K562 (cell line): ENCODE results near the gene CHIC1. TPM values are rescaled to one million over a fixed set of nuclear protein-coding genes. Genes with fewer than 3 reads are reported as not detected.

Experiments
- ATAC-seq: fragments of 200-7000 bp; cut with Tn5 transposase; 3 replicates; pipeline ENCODE4 v1.9.1; 2020; ENCODE audit warnings: moderate library complexity
- BruUV-seq: library from RNA; stranded (reverse); fragments of 400-500 nt; replicated peaks from 2 replicates; lab custom pipeline; 2021; lab: Mats Ljungman, UMichigan
- CTCF ChIA-PET: fragments of 300-600 bp; formaldehyde crosslinking; extraction: SDS; loops from one replicate; lab custom pipeline; 2021; ENCODE audit warnings: low intra/inter-chr PET ratio; lab: Yijun Ruan, JAX
- POLR2A ChIA-PET: fragments of 300-600, 350-650 bp; sonication (Branson Sonifier 250); formaldehyde crosslinking; extraction: SDS; loops from one replicate; lab custom pipeline; 2021; ENCODE audit warnings: antibody characterized with exemption, inconsistent platforms; lab: Yijun Ruan, JAX
- DNase-seq, 4 experiments: peaks; one replicate each; pipeline versions ENCODE4 v3.0.0 to v3.0.0-alpha.2; 2011 to 2018; ENCODE audit warnings: low spot score in 3 of 4, mixed read lengths in 3 of 4; ENCODE audit errors: extremely low read depth in 1 of 4
- FAIRE-seq: peaks from 2 replicates; lab custom pipeline; 2011; peaks lifted over from hg19 to GRCh38; lab: Jason Lieb, UNC
- H2AFZ ChIP-seq: 2 replicates; pipeline ENCODE4 v1.6.0; 2011; ENCODE audit warnings: low read depth, low read length, control low read depth, inconsistent platforms
- H3K27ac ChIP-seq: fragments of 200-600 bp; 3 replicates; pipeline ENCODE4 v1.8.0; 2011; ENCODE audit warnings: low read depth, mild to moderate bottlenecking, control low read depth, inconsistent platforms, low read length, moderate library complexity, mixed read lengths; ENCODE audit errors: extremely low read depth
- H3K27me3 ChIP-seq, 2 experiments: fragments of 300-600 bp in 1 of 2; 2 replicates in 1 of 2; 3 replicates in 1 of 2; pipeline versions ENCODE4 v1.6.0 to v1.8.0; 2011; ENCODE audit warnings: inconsistent platforms in 2 of 2, low read length in 2 of 2, mild to moderate bottlenecking in 1 of 2, mixed read lengths in 1 of 2, moderate library complexity in 1 of 2; ENCODE audit not compliant: control insufficient read depth in 2 of 2, insufficient read depth in 2 of 2
- H3K36me3 ChIP-seq: fragments of 300-600 bp; 3 replicates; pipeline ENCODE4 v1.8.0; 2011; ENCODE audit warnings: mild to moderate bottlenecking, low read length, inconsistent platforms; ENCODE audit not compliant: control insufficient read depth, insufficient read depth
- H3K4me1 ChIP-seq, 2 experiments: fragments of 200-600 bp in 1 of 2; replicated peaks in 1 of 2; 2 replicates in 1 of 2; 3 replicates in 1 of 2; pipeline versions ENCODE4 v1.5.1 to v1.8.0; 2011; ENCODE audit warnings: inconsistent platforms in 2 of 2, low read length in 2 of 2, mild to moderate bottlenecking in 1 of 2, mixed read lengths in 1 of 2, moderate library complexity in 1 of 2; ENCODE audit not compliant: control insufficient read depth in 2 of 2, insufficient read depth in 2 of 2
- H3K4me2 ChIP-seq: 2 replicates; pipeline ENCODE4 v1.6.1; 2011; ENCODE audit warnings: low read length, control low read depth, inconsistent platforms, mixed read lengths; ENCODE audit not compliant: insufficient read depth
- H3K4me3 ChIP-seq: fragments of 200-600 bp; sonication (generic), shearing (Covaris generic); 2 replicates; pipeline ENCODE4 v1.5.1; 2016; ENCODE audit warnings: control low read depth, inconsistent platforms
- H3K79me2 ChIP-seq: fragments of 200-600 bp; 3 replicates; pipeline ENCODE4 v1.8.0; 2011; ENCODE audit warnings: low read length, inconsistent platforms; ENCODE audit not compliant: control insufficient read depth, insufficient read depth
- H3K9ac ChIP-seq, 2 experiments: 2 replicates each; pipeline versions ENCODE4 v1.6.0 to v1.6.1; 2011; ENCODE audit warnings: low read depth in 2 of 2, low read length in 2 of 2, control low read depth in 1 of 2, inconsistent platforms in 1 of 2, mild to moderate bottlenecking in 1 of 2, mixed read lengths in 1 of 2; ENCODE audit not compliant: insufficient read depth in 1 of 2
- H3K9me1 ChIP-seq: one replicate; pipeline ENCODE4 v1.6.0; 2011; ENCODE audit warnings: inconsistent platforms, mild to moderate bottlenecking, low read length, moderate library complexity; ENCODE audit not compliant: control insufficient read depth, insufficient read depth
- H3K9me3 ChIP-seq: replicated peaks from 2 replicates; pipeline ENCODE4 v1.5.1; 2011; ENCODE audit warnings: low read depth, low read length, inconsistent platforms; ENCODE audit not compliant: control insufficient read depth, insufficient read depth
- H4K20me1 ChIP-seq: replicated peaks from 2 replicates; pipeline ENCODE4 v1.6.1; 2011; ENCODE audit warnings: low read length, inconsistent platforms, mixed read lengths; ENCODE audit not compliant: control insufficient read depth, insufficient read depth
- ARHGAP35 ChIP-seq: fragments of 450-650 bp; IDR thresholded peaks from 2 replicates; pipeline ENCODE4 v1.6.1; 2018; ENCODE audit not compliant: partially characterized antibody
- MITF ChIP-seq: IDR thresholded peaks from 2 replicates; pipeline ENCODE4 v1.6.1; 2014; ENCODE audit warnings: antibody characterized with exemption
- NONO ChIP-seq, 2 experiments: fragments of 200-400 bp in 1 of 2; fragments of 450-650 bp in 1 of 2; formaldehyde crosslinking in 1 of 2; IDR thresholded peaks; 2 replicates each; pipeline ENCODE4 v1.6.1; 2017; ENCODE audit warnings: low read depth in 2 of 2, mild to moderate bottlenecking in 2 of 2, moderate library complexity in 2 of 2, low read length in 1 of 2
- RFX1 ChIP-seq: fragments of 450-650 bp; IDR thresholded peaks from 2 replicates; pipeline ENCODE4 v1.6.1; 2016; ENCODE audit warnings: mild to moderate bottlenecking, moderate library complexity
- SMAD3 ChIP-seq: fragments of 450-650 bp; formaldehyde crosslinking; conservative IDR thresholded peaks from 2 replicates; pipeline ENCODE4 v1.4.0; 2020; ENCODE audit warnings: mild to moderate bottlenecking
- ZNF75A ChIP-seq: fragments of 450-650 bp; formaldehyde crosslinking; IDR thresholded peaks from 2 replicates; pipeline ENCODE4 v1.4.0; 2020; ENCODE audit warnings: mild to moderate bottlenecking
- WGBS: fragments of 100-300 bp; shearing (Covaris generic); methylation state at CpG from one replicate; pipeline ENCODE4 v1.1.6; 2016; ENCODE audit warnings: low coverage, mixed read lengths; ENCODE audit not compliant: insufficient coverage; ENCODE audit errors: missing lambda C conversion rate; 5-methylcytosine and 5-hydroxymethylcytosine counted together
- in situ Hi-C: fragments of 300-500 bp; cut with MboI; formaldehyde crosslinking; loops from 4 replicates; pipeline ENCODE4 v1.15.0; 2018; ENCODE audit warnings: inconsistent platforms, mixed read lengths
- intact Hi-C: fragments of 100-400 bp; cut with micrococcal nuclease; formaldehyde crosslinking; loops from 2 replicates; pipeline ENCODE4 v1.14.2; 2022
- polyA plus RNA-seq, 8 experiments: library from polyadenylated mRNA; depleted of rRNA in 4 of 8; stranded (reverse) in 5 of 8; unstranded in 3 of 8; fragments of >200 nt; fragmentation: Nextera tagmentation in 2 of 8; fragmentation: Illumina TruSeq in 1 of 8; extraction: Ambion mirVana in 2 of 8; extraction: Trizol in 1 of 8; gene quantifications; 2 replicates each; pipeline versions ENCODE4 v1.2.1 to v1.2.3, GENCODE V29; 2011 to 2014; ENCODE audit warnings: inconsistent platforms in 1 of 8, missing spikeins in 1 of 8
- total RNA-seq, 7 experiments: library from RNA; depleted of rRNA in 6 of 7; stranded (reverse); fragments of >200 nt in 6 of 7; fragmentation: Illumina TruSeq in 2 of 7; extraction: Trizol in 2 of 7; gene quantifications; 2 replicates each; pipeline versions ENCODE4 v1.2.1 to v1.2.3, GENCODE V29; 2011 to 2021; ENCODE audit warnings: low replicate concordance in 1 of 7
- TF ChIP-seq, protein P1 (sequence below): fragments of 250-450 bp; sonication (Bioruptor Pico); IDR thresholded peaks from 2 replicates; pipeline ENCODE4 v1.5.0; 2021
- TF ChIP-seq, protein P2 (sequence below): fragments of 250-450 bp; sonication (Bioruptor Pico); IDR thresholded peaks from 2 replicates; pipeline ENCODE4 v1.4.0; 2020; ENCODE audit warnings: mild to moderate bottlenecking, moderate library complexity

The CHIC1 gene
- total and polyA plus RNA-seq, 9 of the 15 experiments (the other 6 are each of a cell fraction or from before 2014, with no cell fraction given) = 0.10 to 1.5 (median 1.1) TPM

- Histone ChIP-seq H3K9me1 (no peaks in the 10 kb centered on the region), H2AFZ (no peak overlapping the region), H3K36me3 (no peaks in the 10 kb centered on the region), H3K27ac (no peak overlapping the region), H3K27me3 (no peaks in the 10 kb centered on the region), H3K9ac (no peak overlapping the region), H3K4me2 (no peak overlapping the region)
- CTCF ChIA-PET = no interaction called here
- TF ChIP-seq, protein P1, sequence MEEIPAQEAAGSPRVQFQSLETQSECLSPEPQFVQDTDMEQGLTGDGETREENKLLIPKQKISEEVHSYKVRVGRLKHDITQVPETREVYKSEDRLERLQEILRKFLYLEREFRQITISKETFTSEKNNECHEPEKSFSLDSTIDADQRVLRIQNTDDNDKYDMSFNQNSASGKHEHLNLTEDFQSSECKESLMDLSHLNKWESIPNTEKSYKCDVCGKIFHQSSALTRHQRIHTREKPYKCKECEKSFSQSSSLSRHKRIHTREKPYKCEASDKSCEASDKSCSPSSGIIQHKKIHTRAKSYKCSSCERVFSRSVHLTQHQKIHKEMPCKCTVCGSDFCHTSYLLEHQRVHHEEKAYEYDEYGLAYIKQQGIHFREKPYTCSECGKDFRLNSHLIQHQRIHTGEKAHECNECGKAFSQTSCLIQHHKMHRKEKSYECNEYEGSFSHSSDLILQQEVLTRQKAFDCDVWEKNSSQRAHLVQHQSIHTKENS (CRISPR knock-in tag) = no peak
- peak; percentile 62 for TF ChIP-seq RFX1
- TF ChIP-seq, all 486 proteins: peak for 1
- H3K79me2 ChIP-seq = no peaks in the 10 kb centered on the region
- DNase-seq = no peak
- FAIRE-seq = no peak
- ATAC-seq = no peak
- H3K9me3 ChIP-seq = no peaks in the 10 kb centered on the region
- no TSS peak for BruUV-seq
- POLR2A ChIA-PET = no interaction called here
- H3K4me3 ChIP-seq = no peak overlapping the region
- in situ Hi-C loops = no loop called here
- intact Hi-C loops = no loop called here
- no peaks in the 10 kb centered on the region for H3K4me1 ChIP-seq
- H4K20me1 ChIP-seq = no peaks in the 10 kb centered on the region
- 28% methylated on average over 2 of the region's 2 CpGs for WGBS
Measured at GRCh38 chrX:73577361-73577760, 14.4 kb downstream of the CHIC1 start.

- intact Hi-C loops (no loop called here), in situ Hi-C loops (no loop called here)
- no peak overlapping the region for H2AFZ ChIP-seq
- no peaks in the 10 kb centered on the region for H4K20me1 ChIP-seq
- no peaks in the 10 kb centered on the region for H3K9me1 ChIP-seq
- H3K9me3 ChIP-seq = no peaks in the 10 kb centered on the region
- no peak for ATAC-seq
- no peaks in the 10 kb centered on the region for H3K27me3 ChIP-seq
- no peak overlapping the region for H3K4me2 ChIP-seq
- no peaks in the 10 kb centered on the region for H3K4me1 ChIP-seq
- H3K9ac ChIP-seq = no peak overlapping the region
- FAIRE-seq = no peak
- 12% methylated on average over 3 of the region's 3 CpGs for WGBS
- BruUV-seq = no TSS peak
- DNase-seq = no peak
- H3K79me2 ChIP-seq = no peaks in the 10 kb centered on the region
- no peaks in the 10 kb centered on the region for H3K36me3 ChIP-seq
- TF ChIP-seq MITF (no peak), ARHGAP35 (no peak), ZNF75A (CRISPR knock-in tag) (no peak), SMAD3 (CRISPR knock-in tag) (no peak), NONO (IDR thresholded peaks at IDR 0.05; ENCODE audit: low read depth in 2 of 2, low read length in 1 of 2) (no peak)
- TF ChIP-seq, protein P2, sequence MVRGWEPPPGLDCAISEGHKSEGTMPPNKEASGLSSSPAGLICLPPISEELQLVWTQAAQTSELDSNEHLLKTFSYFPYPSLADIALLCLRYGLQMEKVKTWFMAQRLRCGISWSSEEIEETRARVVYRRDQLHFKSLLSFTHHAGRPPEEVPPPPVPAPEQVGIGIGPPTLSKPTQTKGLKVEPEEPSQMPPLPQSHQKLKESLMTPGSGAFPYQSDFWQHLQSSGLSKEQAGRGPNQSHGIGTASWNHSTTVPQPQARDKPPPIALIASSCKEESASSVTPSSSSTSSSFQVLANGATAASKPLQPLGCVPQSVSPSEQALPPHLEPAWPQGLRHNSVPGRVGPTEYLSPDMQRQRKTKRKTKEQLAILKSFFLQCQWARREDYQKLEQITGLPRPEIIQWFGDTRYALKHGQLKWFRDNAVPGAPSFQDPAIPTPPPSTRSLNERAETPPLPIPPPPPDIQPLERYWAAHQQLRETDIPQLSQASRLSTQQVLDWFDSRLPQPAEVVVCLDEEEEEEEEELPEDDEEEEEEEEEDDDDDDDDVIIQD = no peak
- POLR2A ChIA-PET = no interaction called here
- CTCF ChIA-PET = no interaction called here
- H3K27ac ChIP-seq = no peak overlapping the region
- H3K4me3 ChIP-seq = no peak overlapping the region
Measured at GRCh38 chrX:73581002-73581628, 18.1 kb downstream of the CHIC1 start.
